GM19328 (cell line): ENCODE data around the gene DOC2A.

Source experiments
- ATAC-seq: cut with Tn5 transposase; IDR thresholded peaks from one replicate; pipeline ENCODE4 v1.9.1; 2021; ENCODE audit warnings: mild to moderate bottlenecking, moderate library complexity; ENCODE audit not compliant: unreplicated experiment

DOC2A gene

GRCh38 chr16:30005341-30006094 is 5.3 kb downstream of the DOC2A start:
- ATAC-seq, result no peak

DNA sequence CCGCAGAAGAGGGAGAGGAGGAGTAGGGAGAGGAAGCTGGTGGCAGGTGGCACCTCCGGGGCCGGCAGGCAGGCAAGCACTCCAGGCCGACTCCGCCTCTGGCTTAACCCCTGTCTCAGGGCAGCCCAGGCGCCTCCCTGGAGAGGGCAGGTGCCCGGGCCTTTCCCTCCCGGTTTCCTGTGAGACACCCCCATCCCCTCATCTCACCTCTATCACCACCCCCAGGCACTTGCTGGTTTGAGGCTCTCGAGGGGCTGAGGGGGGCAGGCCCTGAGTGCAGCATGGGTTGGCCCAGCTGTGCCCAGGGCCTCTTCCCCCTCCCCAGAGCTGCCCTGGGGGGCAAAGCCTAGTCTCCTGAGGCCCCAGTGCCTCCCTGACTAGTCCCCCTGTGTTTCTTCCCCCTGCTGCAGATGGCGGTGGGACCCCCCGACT is 6.0 kb downstream of the DOC2A start:
- no peak for ATAC-seq

DNA sequence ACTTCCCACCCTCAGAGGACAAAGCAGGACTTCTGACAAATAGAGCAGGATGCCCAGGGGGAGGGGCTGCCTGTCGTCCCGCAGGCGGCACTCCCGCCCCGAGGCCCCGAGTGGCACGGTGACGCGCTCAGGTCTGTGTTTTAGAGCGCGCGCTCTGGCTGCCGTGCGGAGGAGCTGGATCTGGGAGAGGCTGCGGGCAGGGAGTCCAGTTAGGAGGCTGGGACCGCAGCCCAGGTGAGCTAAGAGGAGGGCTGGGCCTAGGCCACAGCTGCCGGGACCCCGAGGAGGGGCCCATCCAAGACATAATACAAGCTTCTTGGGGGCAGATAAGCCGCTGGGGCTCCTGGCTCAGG is 6.4 kb downstream of the DOC2A start:
- no peak for ATAC-seq

GRCh38 chr16:30003670-30004423 is 7.0 kb downstream of the DOC2A start:
- no peak for ATAC-seq

GRCh38 chr16:30002614-30003346 is 8.0 kb downstream of the DOC2A start:
- no peak for ATAC-seq

GRCh38 chr16:30000735-30001631 is 9.8 kb downstream of the DOC2A start:
- no peak for ATAC-seq

DNA sequence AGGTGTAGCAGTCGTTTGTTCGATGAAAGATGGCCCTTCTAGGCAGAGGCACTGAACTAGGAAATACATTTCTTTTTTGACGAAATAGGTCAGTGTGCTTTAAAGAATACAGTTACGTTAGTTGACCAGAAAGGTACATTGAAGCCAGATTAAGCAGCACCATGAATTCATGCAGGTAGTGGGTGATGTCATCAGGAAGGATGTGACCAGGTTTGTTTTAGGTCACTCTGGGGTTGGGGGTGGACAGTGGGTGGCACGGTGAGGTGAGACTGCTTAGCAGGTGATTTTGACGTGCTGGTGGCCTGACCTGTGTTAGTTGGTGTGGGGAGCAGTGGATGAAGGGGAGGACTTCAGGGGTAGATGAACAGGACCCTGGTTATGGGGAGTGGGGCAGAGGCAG is 11.2 kb downstream of the DOC2A start:
- no peak for ATAC-seq

DNA sequence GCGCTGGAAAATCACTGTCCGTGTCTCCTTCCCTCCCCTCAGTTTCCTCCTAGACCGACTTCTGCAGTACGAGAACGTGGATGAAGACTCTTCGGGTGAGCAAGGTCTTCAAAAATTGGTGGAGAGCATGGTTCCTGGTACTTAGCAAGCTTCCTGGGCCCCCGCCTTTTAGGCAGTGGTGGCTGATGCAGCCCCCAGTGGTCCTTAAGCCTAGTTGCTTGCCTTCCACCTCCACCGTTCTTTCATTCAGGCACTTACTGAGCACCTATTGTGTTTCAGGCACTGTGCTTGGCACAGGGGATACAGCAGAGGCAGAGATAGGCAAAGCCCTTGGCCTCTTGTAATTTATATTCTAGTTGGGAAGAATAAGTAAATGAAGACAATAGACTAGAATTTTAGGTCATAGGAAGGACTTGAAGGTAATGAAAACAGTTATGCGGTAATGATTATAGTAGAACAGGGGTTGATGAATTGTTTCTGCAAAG is 14.0 kb downstream of the DOC2A start:
- no peak for ATAC-seq

DNA sequence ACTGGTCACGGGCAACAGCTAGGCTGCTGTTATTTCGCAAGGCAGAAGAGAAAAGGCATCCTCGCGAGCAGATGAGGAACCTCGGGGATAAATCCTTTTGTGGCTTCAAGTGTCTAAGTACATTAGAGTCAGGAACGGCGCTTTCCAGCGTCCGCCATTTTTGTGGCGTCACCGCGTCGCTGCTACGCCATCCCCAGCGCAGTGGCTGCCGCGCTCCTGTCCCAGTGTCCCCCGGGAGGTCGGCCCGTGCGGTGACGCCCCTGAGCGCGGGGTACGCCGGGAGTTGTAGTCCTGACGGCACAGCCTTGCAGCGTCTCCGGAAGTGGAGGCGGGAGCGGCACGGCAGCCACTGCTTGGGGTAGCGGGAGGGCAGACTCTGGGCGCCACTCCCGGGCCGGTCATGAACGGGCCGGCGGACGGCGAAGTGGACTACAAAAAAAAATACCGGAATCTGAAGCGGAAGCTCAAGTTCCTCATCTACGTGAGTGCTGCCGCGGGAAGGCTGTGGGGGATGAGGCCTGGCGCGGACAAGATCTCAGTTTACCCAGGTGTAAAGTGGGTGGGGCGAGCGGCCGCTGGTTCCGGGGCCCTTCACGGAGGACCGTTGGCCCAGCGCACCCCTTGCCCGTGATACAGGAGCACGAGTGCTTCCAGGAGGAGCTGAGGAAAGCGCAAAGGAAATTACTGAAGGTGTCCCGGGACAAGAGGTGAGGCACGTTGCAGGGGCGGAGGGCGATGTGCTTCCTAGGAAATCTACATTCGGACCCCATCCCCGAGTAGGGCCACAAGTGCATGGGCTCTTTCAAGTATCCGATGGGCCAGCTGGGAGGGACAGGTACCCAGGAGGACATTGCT is 14.7 kb downstream of the DOC2A start, which contains the start of gene INO80E:
Gene INO80E (plus strand): TSS at position 331 of the 855 bp plus-strand sequence. CDS start 70 bp downstream, at position 401.
- peak; percentile 91 for ATAC-seq

- peak; percentile 41 for ATAC-seq
Observed at GRCh38 chr16:29995324-29995910, 15.4 kb downstream of the DOC2A start, which contains the start of gene HIRIP3. Gene HIRIP3, minus strand, starts transcription at chr16:29995617. Its CDS starts 12 bp downstream, at chr16:29995605.

DNA sequence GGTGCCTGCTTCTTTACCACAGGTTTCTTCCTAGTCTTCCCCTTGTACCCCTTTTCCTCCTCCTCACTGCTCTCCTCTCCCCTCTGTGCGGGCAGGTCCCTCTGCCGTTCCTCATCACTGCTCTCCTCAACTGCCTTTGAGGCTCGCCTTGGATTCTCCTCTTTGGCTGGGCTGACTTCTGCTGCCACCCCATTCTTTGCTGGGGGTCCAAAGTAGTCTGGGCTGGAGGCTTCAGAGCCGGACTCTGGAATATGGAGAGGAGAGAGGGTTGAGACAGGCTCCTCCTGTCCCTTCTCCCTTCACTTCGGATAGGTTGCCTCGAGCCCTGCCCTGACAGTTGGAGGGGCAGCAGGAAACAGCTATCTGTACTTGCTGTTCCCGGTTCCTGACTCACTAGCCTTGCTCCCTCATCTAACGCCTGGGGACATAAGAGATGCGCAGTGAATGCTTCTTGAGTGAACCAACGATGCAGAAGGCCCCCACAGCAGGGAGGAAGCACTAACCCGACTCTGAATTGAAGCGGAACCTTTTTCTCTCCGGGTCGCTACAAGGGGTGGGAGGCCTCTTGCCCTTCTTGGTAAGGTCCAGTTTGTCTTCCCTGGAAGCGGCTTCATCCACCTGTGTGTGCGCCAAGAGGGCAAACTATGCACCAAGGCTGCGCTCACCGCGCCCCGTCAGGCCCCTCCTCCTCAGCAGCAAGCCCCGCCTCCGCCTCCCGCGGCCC is 16.1 kb downstream of the DOC2A start:
- peak; percentile 22 for ATAC-seq

DNA sequence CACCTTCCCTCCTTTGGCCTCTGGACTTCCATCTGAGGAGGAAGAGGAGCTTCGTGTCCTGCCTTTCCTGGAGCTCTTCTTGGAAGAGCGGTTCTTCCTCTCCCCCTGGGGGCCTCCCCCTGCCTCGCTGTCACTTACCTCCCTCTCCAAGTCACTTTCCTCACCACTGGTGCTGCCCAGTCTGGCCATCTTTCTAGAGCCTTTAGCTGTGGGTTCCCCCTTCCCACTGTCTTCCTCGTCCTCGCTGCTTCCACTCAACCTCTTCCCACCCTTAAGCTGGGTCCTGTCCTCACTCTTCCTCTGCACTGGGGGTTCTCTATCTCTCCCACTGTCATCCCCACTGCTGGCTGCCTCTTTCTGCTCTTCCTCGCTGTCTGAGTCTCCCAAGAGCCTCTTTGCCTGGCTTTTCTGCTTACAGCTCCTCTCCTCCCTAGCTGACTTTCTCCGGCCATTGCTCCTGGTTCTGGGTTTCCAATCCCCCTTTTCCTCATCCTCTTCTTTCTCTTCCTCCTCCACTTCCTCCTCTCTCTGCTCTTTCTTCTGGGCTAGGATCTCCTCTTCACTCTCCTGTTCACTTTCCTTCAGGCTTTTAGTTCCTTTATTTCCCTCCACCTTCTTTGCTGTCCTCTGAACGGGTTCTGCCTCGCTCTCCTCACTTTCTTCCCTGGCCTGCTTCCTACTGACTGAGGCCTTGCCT is 16.8 kb downstream of the DOC2A start:
- ATAC-seq, result no peak

GRCh38 chr16:29993191-29993902 is 17.5 kb downstream of the DOC2A start:
- ATAC-seq, result no peak

- no peak for ATAC-seq
Observed at GRCh38 chr16:29992344-29992967, 18.4 kb downstream of the DOC2A start.

GRCh38 chr16:29991571-29991904 is 19.3 kb downstream of the DOC2A start:
- ATAC-seq, result no peak

DNA sequence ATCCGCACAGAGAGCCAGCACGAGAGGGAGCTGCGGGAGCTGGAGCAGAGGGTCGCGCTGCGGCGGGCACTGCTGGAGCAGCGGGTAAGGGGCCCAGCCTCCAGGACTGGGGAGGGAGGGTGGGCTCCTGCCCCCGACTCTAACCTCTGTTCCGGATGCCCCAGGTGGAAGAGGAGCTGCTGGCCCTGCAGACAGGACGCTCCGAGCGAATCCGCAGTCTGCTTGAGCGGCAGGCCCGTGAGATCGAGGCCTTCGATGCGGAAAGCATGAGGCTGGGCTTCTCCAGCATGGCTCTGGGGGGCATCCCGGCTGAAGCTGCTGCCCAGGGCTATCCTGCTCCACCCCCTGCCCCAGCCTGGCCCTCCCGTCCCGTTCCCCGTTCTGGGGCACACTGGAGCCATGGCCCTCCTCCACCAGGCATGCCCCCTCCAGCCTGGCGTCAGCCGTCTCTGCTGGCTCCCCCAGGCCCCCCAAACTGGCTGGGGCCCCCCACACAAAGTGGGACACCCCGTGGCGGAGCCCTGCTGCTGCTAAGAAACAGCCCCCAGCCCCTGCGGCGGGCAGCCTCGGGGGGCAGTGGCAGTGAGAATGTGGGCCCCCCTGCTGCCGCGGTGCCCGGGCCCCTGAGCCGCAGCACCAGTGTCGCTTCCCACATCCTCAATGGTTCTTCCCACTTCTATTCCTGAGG is 19.8 kb downstream of the DOC2A start:
- no peak for ATAC-seq
